Measurements from ENCODE around the gene CST8.

CST8 gene

DNA sequence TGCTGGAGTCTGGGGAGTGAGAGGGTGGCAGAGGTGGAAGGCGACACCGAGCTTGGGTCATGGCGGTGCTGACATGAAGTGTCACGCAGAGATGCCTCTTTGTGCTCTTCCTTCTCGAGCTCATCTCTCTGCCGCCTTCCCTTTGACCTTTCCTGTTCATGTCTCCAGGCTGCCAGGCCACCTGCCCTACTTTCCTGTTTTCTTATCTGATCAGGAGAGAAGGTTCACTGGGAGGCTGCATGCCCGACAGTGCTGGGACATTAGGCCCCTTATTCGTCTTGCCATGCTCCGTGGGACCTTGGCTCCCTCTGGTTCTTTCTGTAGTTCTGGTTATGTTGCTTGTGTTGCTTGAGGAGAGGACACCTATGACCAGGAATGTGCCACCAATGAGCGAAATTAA lies 33.2 kb downstream of the CST8 start:
- no peak for DNase-seq

DNA sequence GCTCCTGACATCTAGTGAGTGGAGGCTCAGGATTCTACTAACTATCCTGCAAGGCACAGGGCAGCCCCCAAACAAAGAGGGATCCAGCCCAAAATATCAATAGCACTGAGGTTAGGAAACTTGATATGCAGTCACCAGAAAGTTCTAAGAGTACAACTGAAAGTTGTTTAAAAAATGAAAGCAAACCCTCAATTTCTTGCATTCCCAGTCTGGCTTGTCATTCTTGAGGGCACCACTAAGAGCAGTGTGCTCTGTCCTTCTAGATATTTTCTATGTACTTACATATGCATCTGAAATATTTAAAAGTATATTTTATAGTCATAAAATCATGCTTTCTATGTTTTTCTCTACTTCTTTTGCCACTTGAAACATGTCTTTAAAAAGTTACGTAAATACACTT lies 35.9 kb downstream of the CST8 start:
- no peak for DNase-seq

- no peak for DNase-seq
Observed at GRCh38 chr20:23528867-23529431, 38.0 kb downstream of the CST8 start.

DNA sequence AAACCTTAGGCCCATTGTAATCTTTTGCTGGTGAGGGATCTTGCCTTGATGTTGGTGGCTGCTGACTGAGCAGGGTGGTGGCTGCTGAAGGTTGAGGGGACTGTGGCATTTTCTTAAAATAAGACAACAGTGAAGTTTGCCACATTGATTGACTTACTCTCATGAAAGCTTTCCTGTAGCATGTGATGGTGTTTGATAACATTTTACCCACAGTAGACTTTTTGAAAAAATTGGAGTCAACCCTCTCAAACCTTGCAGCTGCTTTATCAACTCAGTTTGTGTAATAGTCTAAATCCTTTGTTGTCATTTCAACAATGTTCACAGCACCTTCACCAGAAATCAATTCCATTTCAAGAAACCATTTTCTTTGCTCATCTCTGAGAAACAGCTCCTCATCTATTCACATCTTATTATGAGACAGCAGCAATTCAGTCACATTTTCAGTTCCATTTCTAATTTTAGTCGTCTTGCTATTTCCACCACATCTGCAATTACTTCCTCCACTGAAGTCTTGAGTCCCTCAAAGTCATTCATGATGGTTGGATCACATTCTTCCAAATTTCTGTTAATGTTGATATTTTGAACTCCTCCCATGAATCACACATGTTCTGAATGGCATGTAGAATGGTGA lies 40.1 kb downstream of the CST8 start:
- DNase-seq, result no peak

- DNase-seq, result no peak
Observed at GRCh38 chr20:23532533-23532932, 41.6 kb downstream of the CST8 start.

- DNase-seq, result no peak
Observed at GRCh38 chr20:23533161-23533560, 42.2 kb downstream of the CST8 start.

DNA sequence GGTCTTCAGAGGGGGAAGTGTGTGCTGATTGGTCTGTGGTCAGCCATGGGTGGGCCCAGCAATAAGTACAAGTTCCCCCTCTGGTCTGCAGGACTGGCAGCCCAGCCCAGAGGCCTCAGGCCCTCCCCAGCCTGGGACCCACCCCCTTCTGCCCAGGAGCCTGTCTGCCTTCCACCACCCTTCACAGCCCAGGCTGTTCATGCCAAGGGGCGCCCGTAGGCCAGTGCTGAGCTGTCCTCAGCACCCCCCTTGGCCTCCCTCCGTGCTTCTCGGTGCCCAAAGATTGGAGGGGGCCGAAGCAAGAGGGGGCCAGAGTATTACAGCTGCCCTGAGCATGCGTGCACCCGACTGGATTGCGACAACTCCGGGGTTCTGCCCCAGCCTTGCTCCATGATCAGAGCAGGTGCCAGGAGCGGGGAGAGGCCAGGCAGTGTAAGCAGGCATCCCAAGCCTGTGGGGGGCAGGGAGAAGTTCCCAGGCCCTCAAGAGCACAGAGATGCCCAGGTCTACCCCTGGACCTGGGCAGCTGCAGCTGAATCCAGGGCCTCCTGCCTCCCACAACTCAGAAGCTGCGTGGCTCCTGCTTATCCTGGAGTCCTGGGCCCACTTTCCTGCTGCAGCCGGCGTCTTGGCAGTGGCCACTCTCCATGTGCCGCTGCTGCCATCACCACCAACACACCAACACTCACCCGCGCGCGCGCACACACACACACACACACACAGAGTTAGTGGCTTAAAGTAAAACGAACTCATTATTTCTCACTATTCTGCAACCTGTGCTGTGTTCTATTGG lies 44.1 kb downstream of the CST8 start:
- no peak for DNase-seq

GRCh38 chr20:23536328-23536974 lies 45.5 kb downstream of the CST8 start:
- DNase-seq, result no peak

DNA sequence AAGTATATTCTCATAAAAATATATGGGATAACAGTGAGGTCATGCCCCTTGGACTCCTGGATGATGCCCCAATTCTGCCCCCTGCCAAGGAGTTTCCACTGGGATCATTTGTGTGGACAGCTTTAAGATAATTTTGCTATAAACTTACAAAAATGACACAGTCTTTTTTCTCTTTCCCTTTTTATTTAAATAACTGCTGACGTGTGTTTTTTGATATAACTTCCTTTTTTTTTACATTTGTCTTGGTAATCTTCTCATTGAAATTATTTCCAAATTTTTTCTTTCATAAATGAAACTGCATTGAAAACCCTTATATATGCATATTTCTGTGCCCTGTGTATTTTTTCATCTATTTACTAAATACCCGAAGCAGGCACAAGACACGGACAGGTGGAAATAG lies 46.1 kb downstream of the CST8 start:
- no peak for DNase-seq

DNA sequence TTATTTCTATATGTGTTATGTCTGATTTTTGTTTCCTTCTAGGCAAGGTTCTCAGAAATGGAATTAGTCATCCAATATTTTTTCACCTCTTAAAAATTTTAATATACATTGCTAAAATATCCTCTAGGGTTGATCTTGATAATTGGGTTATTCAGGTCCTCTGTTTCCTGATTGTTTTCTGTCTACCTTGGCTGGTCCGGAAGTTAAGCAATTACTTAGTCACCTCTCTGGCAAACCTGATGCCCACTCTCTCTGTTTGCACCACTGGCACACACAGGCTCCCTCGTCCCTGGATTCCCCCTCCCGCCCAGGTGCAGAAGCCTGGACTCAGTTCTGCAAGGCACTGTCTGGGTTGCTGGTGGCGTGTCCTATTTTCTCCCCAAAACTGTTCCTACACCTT lies 49.7 kb downstream of the CST8 start:
- DNase-seq, result no peak

DNA sequence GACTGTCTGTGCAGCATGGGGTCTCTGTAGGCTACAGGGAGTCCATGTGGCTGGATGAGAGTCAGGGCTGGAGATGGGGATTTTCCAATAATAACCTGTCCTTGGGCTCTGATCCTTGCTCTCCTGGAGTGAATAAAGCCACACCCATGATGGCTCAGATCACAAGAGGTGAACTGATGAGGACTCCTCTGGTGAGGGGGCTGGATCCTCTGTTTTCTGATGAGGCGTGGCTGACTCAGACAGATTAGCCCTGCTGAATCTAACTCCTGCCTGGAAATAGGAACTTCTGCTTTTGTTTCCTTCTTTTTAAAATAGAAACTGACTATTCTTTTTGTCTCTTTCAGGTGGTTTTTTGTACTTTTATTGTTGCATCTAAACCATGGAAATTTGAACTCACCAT lies 50.4 kb downstream of the CST8 start:
- no peak for DNase-seq

DNA sequence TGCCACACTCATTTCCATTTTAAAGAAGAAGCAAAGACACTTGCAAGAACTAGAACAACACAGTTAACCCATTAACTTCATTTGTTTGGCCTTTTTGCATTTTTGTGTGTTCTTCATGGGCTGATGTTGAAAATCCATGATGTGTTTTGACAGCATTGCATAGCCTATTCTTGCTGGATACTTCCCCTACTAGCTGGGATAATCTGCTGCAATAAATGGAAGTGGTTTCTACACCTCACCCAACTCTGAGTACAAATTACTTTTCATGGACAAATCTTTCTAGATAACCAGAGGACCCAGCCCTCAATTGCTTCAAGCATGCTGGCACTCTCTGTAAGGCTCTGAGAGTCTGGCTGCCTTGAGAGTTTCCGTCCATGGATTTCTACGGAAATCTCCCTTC lies 50.9 kb downstream of the CST8 start:
- no peak for DNase-seq

GRCh38 chr20:23542801-23543200 lies 51.9 kb downstream of the CST8 start:
- no peak for DNase-seq

- DNase-seq, result no peak
Observed at GRCh38 chr20:23544133-23544532, 53.2 kb downstream of the CST8 start.

All from effector CD8-positive, alpha-beta T cell (primary cell).